ENCODE data around the gene AGBL5. TPM values are rescaled to one million over a fixed set of nuclear protein-coding genes. Genes with fewer than 3 reads are reported as not detected.

Gene AGBL5
- total RNA-seq, 2 donors from 2014 or later = 15.1 to 16.8 TPM

GRCh38 chr2:27067385-27067784, 15.9 kb downstream of the AGBL5 start:
- peaks cover 18% of the 10 kb centered on the region for H3K4me1 ChIP-seq
- no peak overlapping the region for H3K4me3 ChIP-seq
- no peak overlapping the region for H3K9ac ChIP-seq (ENCODE audit: low read depth in 2 of 2, low read length in 2 of 2)
- no peak overlapping the region for H3K27ac ChIP-seq
- DNase-seq = no peak
- H3K36me3 ChIP-seq = peaks cover 4% of the 10 kb centered on the region
- intact Hi-C loops (cut with DNase I) = no loop called here
- H3K9me3 ChIP-seq = no peaks in the 10 kb centered on the region
- H3K27me3 ChIP-seq = no peaks in the 10 kb centered on the region
- no peak for TF ChIP-seq CTCF (IDR thresholded peaks at IDR 0.05)

GRCh38 chr2:27069436-27069835, 18.0 kb downstream of the AGBL5 start:
- no peak overlapping the region for H3K4me3 ChIP-seq
- intact Hi-C loops (cut with DNase I) = no loop called here
- H3K9ac ChIP-seq (ENCODE audit: low read depth in 2 of 2, low read length in 2 of 2) = no peak overlapping the region
- no peaks in the 10 kb centered on the region for H3K9me3 ChIP-seq
- peaks cover 19% of the 10 kb centered on the region for H3K4me1 ChIP-seq
- no peak for TF ChIP-seq CTCF (IDR thresholded peaks at IDR 0.05)
- no peaks in the 10 kb centered on the region for H3K27me3 ChIP-seq
- no peak overlapping the region for H3K27ac ChIP-seq
- DNase-seq = no peak
- H3K36me3 ChIP-seq = peaks cover 4% of the 10 kb centered on the region

GRCh38 chr2:27069961-27070618, 18.6 kb downstream of the AGBL5 start:
- peak overlapping the region; percentile 95 for H3K27ac ChIP-seq
- H3K36me3 ChIP-seq = peaks cover 4% of the 10 kb centered on the region
- no peak for DNase-seq
- H3K9ac ChIP-seq (ENCODE audit: low read depth in 2 of 2, low read length in 2 of 2) = peak overlapping the region in 1 of 2 donors; percentile 97
- peaks cover 25% of the 10 kb centered on the region for H3K4me1 ChIP-seq
- no peak for TF ChIP-seq CTCF (IDR thresholded peaks at IDR 0.05)
- no peaks in the 10 kb centered on the region for H3K9me3 ChIP-seq
- no peaks in the 10 kb centered on the region for H3K27me3 ChIP-seq
- intact Hi-C loops (cut with DNase I) = no loop called here
- peak overlapping the region; percentile 77 for H3K4me3 ChIP-seq

GRCh38 chr2:27070653-27071276, 19.3 kb downstream of the AGBL5 start:
- H3K36me3 ChIP-seq = peaks cover 4% of the 10 kb centered on the region
- no peak for TF ChIP-seq CTCF (IDR thresholded peaks at IDR 0.05)
- peak overlapping the region; percentile 95 for H3K27ac ChIP-seq
- H3K9me3 ChIP-seq = no peaks in the 10 kb centered on the region
- DNase-seq = no peak
- intact Hi-C loops (cut with DNase I) = no loop called here
- no peaks in the 10 kb centered on the region for H3K27me3 ChIP-seq
- H3K9ac ChIP-seq (ENCODE audit: low read depth in 2 of 2, low read length in 2 of 2) = peak overlapping the region; percentile 87 to 97
- H3K4me1 ChIP-seq = peaks cover 25% of the 10 kb centered on the region
- peak overlapping the region; percentile 77 for H3K4me3 ChIP-seq

- H3K4me3 ChIP-seq = peak within 1 kb of the TSS; percentile 77
- H3K9me3 ChIP-seq = no peaks in the 10 kb centered on the region
- no peak for TF ChIP-seq CTCF (IDR thresholded peaks at IDR 0.05)
- peaks cover 4% of the 10 kb centered on the region for H3K36me3 ChIP-seq
- H3K27ac ChIP-seq = peak within 1 kb of the TSS; percentile 95
- peak; percentile 94 for DNase-seq
- peak within 1 kb of the TSS; percentile 87 to 97 for H3K9ac ChIP-seq (ENCODE audit: low read depth in 2 of 2, low read length in 2 of 2)
- no peaks in the 10 kb centered on the region for H3K27me3 ChIP-seq
- H3K4me1 ChIP-seq = peaks cover 25% of the 10 kb centered on the region
- intact Hi-C loops (cut with DNase I) = no loop called here
Observed at GRCh38 chr2:27071277-27071989, 20.0 kb downstream of the AGBL5 start, which contains the start of gene OST4. Gene OST4, minus strand, starts transcription at chr2:27071654.
